ENCODE measurements around the gene LAGE3. TPM values are rescaled to one million over a fixed set of nuclear protein-coding genes. Genes with fewer than 3 reads are reported as not detected.

LAGE3 gene
- total and polyA plus RNA-seq, 2 donors (not counting 3 experiments of a cell fraction or from before 2014, with no cell fraction given): 14.3 to 31.9 TPM

- Histone ChIP-seq H3K27me3 (ENCODE audit: control insufficient read depth in 2 of 2, insufficient read depth in 2 of 2, low read length in 2 of 2) (no peaks in the 10 kb centered on the region), H3K79me2 (ENCODE audit: control insufficient read depth, insufficient read depth, low read length) (peaks cover 3% of the 10 kb centered on the region), H4K20me1 (replicated peaks; ENCODE audit: control insufficient read depth, extremely low read depth, insufficient read depth, low read length) (no peaks in the 10 kb centered on the region), H3K9me1 (replicated peaks; ENCODE audit: control insufficient read depth, extremely low read depth, insufficient read depth, low read length) (no peaks in the 10 kb centered on the region), H2AFZ (ENCODE audit: low read depth, low read length) (no peak overlapping the region), H3K4me2 (ENCODE audit: insufficient read depth, low read length) (peak overlapping the region; percentile 67), H3K36me3 (ENCODE audit: control insufficient read depth in 2 of 2, extremely low read depth in 1 of 2, insufficient read depth in 2 of 2, low read length in 2 of 2) (no peaks in the 10 kb centered on the region), H3K9ac (replicated peaks; ENCODE audit: extremely low read depth, insufficient read depth, low read length) (peak overlapping the region; percentile 68), H3K4me3 (replicated peaks in 1 of 3; ENCODE audit: insufficient read depth in 1 of 3, low read depth in 1 of 3, low read length in 3 of 3) (peak overlapping the region; percentile 59 to 74 (median 62)), H3K9me3 (replicated peaks; ENCODE audit: control insufficient read depth, insufficient read depth, low read length) (no peaks in the 10 kb centered on the region), H3K4me1 (ENCODE audit: control insufficient read depth, extremely low read depth, insufficient read depth, low read length) (peaks cover 12% of the 10 kb centered on the region), H3K27ac (ENCODE audit: insufficient read depth, low read depth, low read length) (peak overlapping the region; percentile 50)
- BruUV-seq (replicated peaks): TSS peak; percentile 71
- DNase-seq (ENCODE audit: low read depth, low spot score) (no peak), FAIRE-seq (peak; percentile 62)
- CTCF ChIA-PET: interaction anchor here (1.9 to 2.7 kb wide), 2 partner anchors 12 to 142 kb away, joined by 5 to 15 read pairs; no protein-coding TSS in a partner anchor
- intact Hi-C loops (cut with micrococcal nuclease): loop anchor here (5.0 kb wide), 1 partner anchor 88 kb away; the partner anchor contains the start of gene ATP6AP1
- dilution Hi-C loops (cut with MboI; ENCODE audit: extremely low pct_ligation_motif_present, low sequenced_read_pairs): no loop called here
- POLR2A ChIA-PET: interaction anchor here (1.7 kb wide), 1 partner anchor 12 kb away, joined by 6 read pairs; no protein-coding TSS in a partner anchor
- no peak for TF ChIP-seq FOS (IDR thresholded peaks at IDR 0.05; ENCODE audit: borderline replicate concordance, insufficient read depth, low read length)
These were observed 36.2 kb upstream of the LAGE3 start for GRCh38 chrX:154515090-154515965.

- CTCF ChIA-PET: no interaction called here
- intact Hi-C loops (cut with micrococcal nuclease): no loop called here
These were observed 34.6 kb upstream of the LAGE3 start for GRCh38 chrX:154513716-154514115.

More at GRCh38 chrX:154513716-154514115, 34.6 kb upstream of the LAGE3 start:
- POLR2A ChIA-PET: no interaction called here
- no peak overlapping the region for H2AFZ ChIP-seq (ENCODE audit: low read depth, low read length)
- H3K36me3 ChIP-seq (ENCODE audit: control insufficient read depth in 2 of 2, extremely low read depth in 1 of 2, insufficient read depth in 2 of 2, low read length in 2 of 2): no peaks in the 10 kb centered on the region
- no peak overlapping the region for H3K4me3 ChIP-seq (replicated peaks in 1 of 3; ENCODE audit: insufficient read depth in 1 of 3, low read depth in 1 of 3, low read length in 3 of 3)
- no peak for TF ChIP-seq GATA2 (IDR thresholded peaks at IDR 0.05; ENCODE audit: insufficient read depth, insufficient read length, low read depth, low read length)
- TF ChIP-seq, protein P1, sequence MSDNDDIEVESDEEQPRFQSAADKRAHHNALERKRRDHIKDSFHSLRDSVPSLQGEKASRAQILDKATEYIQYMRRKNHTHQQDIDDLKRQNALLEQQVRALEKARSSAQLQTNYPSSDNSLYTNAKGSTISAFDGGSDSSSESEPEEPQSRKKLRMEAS (IDR thresholded peaks at IDR 0.05; ENCODE audit: insufficient read depth, insufficient read length): no peak
- no peak for TF ChIP-seq EZH2 (IDR thresholded peaks at IDR 0.05; ENCODE audit: borderline replicate concordance, low read depth, low read length, severe bottlenecking)
- TF ChIP-seq POLR2A (IDR thresholded peaks at IDR 0.05; ENCODE audit: low read depth, low read length): no peak
- TF ChIP-seq POLR2AphosphoS5 (IDR thresholded peaks at IDR 0.05; ENCODE audit: insufficient read depth, low read depth, low read length): no peak
- TF ChIP-seq FOS (IDR thresholded peaks at IDR 0.05; ENCODE audit: borderline replicate concordance, insufficient read depth, low read length): no peak
- BruUV-seq (replicated peaks): no TSS peak
- FAIRE-seq (no peak), DNase-seq (ENCODE audit: low read depth, low spot score) (no peak)
- dilution Hi-C loops (cut with MboI; ENCODE audit: extremely low pct_ligation_motif_present, low sequenced_read_pairs): no loop called here
- H3K9me1 ChIP-seq (replicated peaks; ENCODE audit: control insufficient read depth, extremely low read depth, insufficient read depth, low read length): no peaks in the 10 kb centered on the region
- H3K4me2 ChIP-seq (ENCODE audit: insufficient read depth, low read length): no peak overlapping the region
- no peaks in the 10 kb centered on the region for H3K27me3 ChIP-seq (ENCODE audit: control insufficient read depth in 2 of 2, insufficient read depth in 2 of 2, low read length in 2 of 2)
- peaks cover 3% of the 10 kb centered on the region for H3K79me2 ChIP-seq (ENCODE audit: control insufficient read depth, insufficient read depth, low read length)
- peaks cover 12% of the 10 kb centered on the region for H3K4me1 ChIP-seq (ENCODE audit: control insufficient read depth, extremely low read depth, insufficient read depth, low read length)
- H3K9me3 ChIP-seq (replicated peaks; ENCODE audit: control insufficient read depth, insufficient read depth, low read length): no peaks in the 10 kb centered on the region
- H4K20me1 ChIP-seq (replicated peaks; ENCODE audit: control insufficient read depth, extremely low read depth, insufficient read depth, low read length): no peaks in the 10 kb centered on the region
- H3K9ac ChIP-seq (replicated peaks; ENCODE audit: extremely low read depth, insufficient read depth, low read length): no peak overlapping the region
- no peak overlapping the region for H3K27ac ChIP-seq (ENCODE audit: insufficient read depth, low read depth, low read length)

Measured in endothelial cell of umbilical vein (primary cell).